Measurements from ENCODE around the gene GOLM1. TPM values are rescaled to one million over a fixed set of nuclear protein-coding genes. Genes with fewer than 3 reads are reported as not detected.

GOLM1 gene
- total RNA-seq, 5 donors from 2014 or later (not counting 1 experiment from before 2014, with no cell fraction given) = 0.75 to 2.4 (median 1.5) TPM

DNA sequence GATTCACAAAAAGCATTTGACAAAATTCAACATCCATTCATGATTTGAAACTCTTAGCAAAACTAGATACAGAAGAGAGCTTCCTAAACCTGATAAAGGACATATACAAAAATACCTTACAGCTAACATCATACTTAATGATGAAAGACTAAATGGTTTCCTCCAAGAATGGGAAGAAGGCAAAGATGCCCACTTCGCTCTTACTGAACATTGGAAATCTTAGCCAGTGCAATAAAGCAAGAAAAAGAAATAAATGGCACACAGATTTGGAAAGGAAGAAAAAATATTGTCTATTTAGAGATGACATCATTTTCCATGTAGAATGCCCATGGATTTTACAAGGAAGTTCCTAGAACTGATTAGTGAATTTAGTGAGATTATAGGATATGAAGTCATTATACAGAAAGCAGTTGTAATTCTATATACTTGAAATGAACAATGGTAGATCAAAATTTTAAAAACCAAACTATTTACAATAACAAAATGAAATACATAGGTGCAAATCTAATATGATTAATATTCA is 94.0 kb downstream of the GOLM1 start:
- H3K9me3 Mint-ChIP-seq = peaks cover 0 to 10% (median 2%) of the 10 kb centered on the region in 3 donors
- DNase-seq (no peak), ATAC-seq (replicated peaks in 1 of 4) (no peak)
- no peaks in the 10 kb centered on the region for H3K4me1 ChIP-seq (ENCODE audit: control insufficient read depth in 1 of 2, extremely low read depth in 1 of 2, insufficient read depth in 2 of 2, low read length in 2 of 2)
- H3K27me3 Mint-ChIP-seq = no peaks in the 10 kb centered on the region
- WGBS (ENCODE audit: insufficient coverage) = no CpG with 5 or more reads among the region's 1 CpG
- ChIA-PET CTCF (interaction anchor here in 1 of 2 donors (0.7 kb wide), 1 partner anchor 321 kb away, joined by 3 read pairs; no protein-coding TSS in a partner anchor), POLR2A (no interaction called here)
- no peak overlapping the region for H3K27ac ChIP-seq (ENCODE audit: low read length)
- H3K36me3 Mint-ChIP-seq = peaks cover 79% of the 10 kb centered on the region
- no peak overlapping the region for H3K27ac Mint-ChIP-seq
- H3K27me3 ChIP-seq (replicated peaks in 1 of 2; ENCODE audit: control insufficient read depth in 2 of 2, extremely low read depth in 1 of 2, insufficient read depth in 2 of 2, low read length in 1 of 2) = no peaks in the 10 kb centered on the region
- peaks cover 0 to 41% of the 10 kb centered on the region in 2 donors for H3K36me3 ChIP-seq (ENCODE audit: control insufficient read depth in 2 of 2, extremely low read depth in 1 of 2, insufficient read depth in 1 of 2, low read length in 1 of 2)
- H3K9me3 ChIP-seq = peaks cover 3% of the 10 kb centered on the region
- H3K4me3 Mint-ChIP-seq = no peak overlapping the region
- peaks cover 0 to 5% (median 2%) of the 10 kb centered on the region in 3 donors for H3K4me1 Mint-ChIP-seq
- H3K4me3 ChIP-seq (ENCODE audit: control insufficient read depth in 1 of 2, extremely low read depth in 1 of 2, low read length in 1 of 2) = no peak overlapping the region

DNA sequence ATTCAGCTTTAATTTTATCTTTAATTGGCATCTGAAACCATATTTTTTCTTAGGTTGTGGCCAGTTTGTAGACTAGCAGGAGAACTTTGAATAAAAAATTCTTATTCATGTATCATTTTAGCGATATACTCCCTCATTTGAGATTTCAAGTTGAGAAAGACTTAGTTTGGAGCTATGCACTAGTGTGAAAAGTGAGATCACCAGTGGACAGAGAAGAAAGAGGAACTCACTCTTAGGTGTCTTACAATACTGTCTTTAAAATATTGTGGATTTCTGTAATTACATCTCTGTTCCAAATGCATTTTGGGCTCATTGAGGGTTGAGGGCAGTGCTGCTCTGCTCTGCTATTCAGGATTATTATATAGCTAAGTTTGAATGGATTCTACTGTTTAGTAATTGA is 103.8 kb downstream of the GOLM1 start:
- POLR2A ChIA-PET = interaction anchor here in 1 of 2 donors (0.7 kb wide), 1 partner anchor 49 kb away, joined by 3 read pairs; no protein-coding TSS in a partner anchor
- Mint-ChIP-seq H3K9me3 (no peaks in the 10 kb centered on the region), H3K4me3 (no peak overlapping the region), H3K4me1 (peaks cover 3 to 17% (median 9%) of the 10 kb centered on the region in 3 donors), H3K36me3 (peaks cover 63% of the 10 kb centered on the region), H3K27me3 (no peaks in the 10 kb centered on the region), H3K27ac (no peak overlapping the region)
- peaks cover 13% of the 10 kb centered on the region in 2 donors for H3K36me3 ChIP-seq (ENCODE audit: control insufficient read depth in 2 of 2, extremely low read depth in 1 of 2, insufficient read depth in 1 of 2, low read length in 1 of 2)
- no peaks in the 10 kb centered on the region for H3K9me3 ChIP-seq
- H3K27me3 ChIP-seq (replicated peaks in 1 of 2; ENCODE audit: control insufficient read depth in 2 of 2, extremely low read depth in 1 of 2, insufficient read depth in 2 of 2, low read length in 1 of 2) = no peaks in the 10 kb centered on the region
- DNase-seq (no peak), ATAC-seq (replicated peaks in 1 of 4) (no peak)
- no peak overlapping the region for H3K4me3 ChIP-seq (ENCODE audit: control insufficient read depth in 1 of 2, extremely low read depth in 1 of 2, low read length in 1 of 2)
- CTCF ChIA-PET = no interaction called here
- H3K4me1 ChIP-seq (ENCODE audit: control insufficient read depth in 1 of 2, extremely low read depth in 1 of 2, insufficient read depth in 2 of 2, low read length in 2 of 2) = no peaks in the 10 kb centered on the region
- no peak overlapping the region for H3K27ac ChIP-seq (ENCODE audit: low read length)
- WGBS (ENCODE audit: insufficient coverage) = no CpG with 5 or more reads among the region's 1 CpG

DNA sequence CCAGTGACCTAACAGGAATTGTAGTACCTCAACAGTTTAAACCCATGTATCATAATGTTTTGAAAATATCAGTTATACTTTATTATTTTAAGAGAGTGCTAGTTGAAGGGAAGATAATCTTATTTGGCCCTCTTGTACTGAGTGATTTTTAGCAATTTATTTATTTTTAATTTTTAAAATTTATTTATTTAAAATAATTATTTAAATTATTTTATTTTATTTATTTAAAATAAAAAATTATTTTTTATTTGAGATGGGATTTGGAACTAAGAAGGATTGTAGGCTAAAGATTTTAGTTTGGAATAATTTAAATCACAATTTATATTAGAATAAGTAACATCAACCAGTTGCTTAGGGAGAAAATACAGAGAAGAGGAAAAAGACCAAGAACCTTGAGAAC is 104.3 kb downstream of the GOLM1 start:
- Histone ChIP-seq H3K27ac (ENCODE audit: low read length) (no peak overlapping the region), H3K4me3 (ENCODE audit: control insufficient read depth in 1 of 2, extremely low read depth in 1 of 2, low read length in 1 of 2) (no peak overlapping the region), H3K27me3 (replicated peaks in 1 of 2; ENCODE audit: control insufficient read depth in 2 of 2, extremely low read depth in 1 of 2, insufficient read depth in 2 of 2, low read length in 1 of 2) (no peaks in the 10 kb centered on the region), H3K36me3 (ENCODE audit: control insufficient read depth in 2 of 2, extremely low read depth in 1 of 2, insufficient read depth in 1 of 2, low read length in 1 of 2) (peaks cover 13% of the 10 kb centered on the region in 2 donors), H3K4me1 (ENCODE audit: control insufficient read depth in 1 of 2, extremely low read depth in 1 of 2, insufficient read depth in 2 of 2, low read length in 2 of 2) (no peaks in the 10 kb centered on the region), H3K9me3 (no peaks in the 10 kb centered on the region)
- Mint-ChIP-seq H3K4me3 (no peak overlapping the region), H3K9me3 (no peaks in the 10 kb centered on the region), H3K36me3 (peaks cover 60% of the 10 kb centered on the region), H3K27ac (no peak overlapping the region), H3K27me3 (no peaks in the 10 kb centered on the region), H3K4me1 (peaks cover 0 to 18% (median 5%) of the 10 kb centered on the region in 3 donors)
- DNase-seq (no peak), ATAC-seq (replicated peaks in 1 of 4) (no peak)
- ChIA-PET POLR2A (no interaction called here), CTCF (no interaction called here)

DNA sequence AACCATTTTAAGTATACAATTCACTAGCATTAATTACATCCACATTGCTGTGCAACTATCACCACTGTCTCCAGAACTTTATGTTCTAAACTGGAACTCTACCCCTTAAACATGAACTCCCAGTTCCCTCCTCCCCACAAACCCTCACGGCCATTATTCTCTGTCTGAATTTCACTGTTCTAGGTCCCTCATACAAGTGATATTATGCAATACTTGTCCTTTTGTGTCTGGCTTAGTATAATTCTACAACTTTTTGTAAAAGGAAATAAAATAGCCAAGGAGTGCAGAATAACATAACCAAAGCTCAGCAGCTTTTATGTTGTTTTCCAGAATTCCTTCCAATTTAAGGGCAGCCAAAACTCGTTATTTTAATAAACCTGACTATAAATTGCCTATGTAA is 105.2 kb downstream of the GOLM1 start:
- Mint-ChIP-seq H3K36me3 (peaks cover 61% of the 10 kb centered on the region), H3K27ac (no peak overlapping the region), H3K4me3 (no peak overlapping the region), H3K27me3 (no peaks in the 10 kb centered on the region), H3K4me1 (peaks cover 0 to 18% (median 5%) of the 10 kb centered on the region in 3 donors), H3K9me3 (no peaks in the 10 kb centered on the region)
- ATAC-seq (replicated peaks in 1 of 4) = no peak
- ChIA-PET POLR2A (no interaction called here), CTCF (no interaction called here)
- Histone ChIP-seq H3K4me3 (ENCODE audit: control insufficient read depth in 1 of 2, extremely low read depth in 1 of 2, low read length in 1 of 2) (no peak overlapping the region), H3K9me3 (no peaks in the 10 kb centered on the region), H3K27ac (ENCODE audit: low read length) (no peak overlapping the region), H3K27me3 (replicated peaks in 1 of 2; ENCODE audit: control insufficient read depth in 2 of 2, extremely low read depth in 1 of 2, insufficient read depth in 2 of 2, low read length in 1 of 2) (no peaks in the 10 kb centered on the region), H3K4me1 (ENCODE audit: control insufficient read depth in 1 of 2, extremely low read depth in 1 of 2, insufficient read depth in 2 of 2, low read length in 2 of 2) (no peaks in the 10 kb centered on the region), H3K36me3 (ENCODE audit: control insufficient read depth in 2 of 2, extremely low read depth in 1 of 2, insufficient read depth in 1 of 2, low read length in 1 of 2) (peaks cover 10 to 13% of the 10 kb centered on the region in 2 donors)
- no peak for DNase-seq
- no CpG with 5 or more reads among the region's 2 CpGs for WGBS (ENCODE audit: insufficient coverage)

DNA sequence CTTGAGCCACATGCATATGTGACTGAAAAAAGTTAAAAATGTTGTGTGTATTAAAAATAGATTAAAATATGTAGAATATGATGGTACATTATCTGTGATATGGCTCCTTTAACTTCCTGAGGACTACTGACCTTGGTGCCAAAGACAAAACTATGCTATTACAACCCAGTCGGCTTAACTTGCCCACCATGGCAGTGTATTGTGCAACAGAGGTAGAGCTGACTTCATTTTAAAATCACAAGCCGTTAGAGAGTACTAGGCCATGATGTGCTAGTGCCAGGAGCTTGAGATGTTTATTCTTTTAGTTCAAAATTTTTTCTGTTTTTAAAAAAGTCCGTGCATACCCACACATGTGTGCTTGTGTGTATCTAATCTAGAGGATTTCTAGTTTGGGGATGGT is 112.1 kb downstream of the GOLM1 start:
- Histone ChIP-seq H3K36me3 (ENCODE audit: control insufficient read depth in 2 of 2, extremely low read depth in 1 of 2, insufficient read depth in 1 of 2, low read length in 1 of 2) (peaks cover 4 to 8% of the 10 kb centered on the region in 2 donors), H3K4me3 (ENCODE audit: control insufficient read depth in 1 of 2, extremely low read depth in 1 of 2, low read length in 1 of 2) (no peak overlapping the region), H3K27me3 (replicated peaks in 1 of 2; ENCODE audit: control insufficient read depth in 2 of 2, extremely low read depth in 1 of 2, insufficient read depth in 2 of 2, low read length in 1 of 2) (no peaks in the 10 kb centered on the region), H3K27ac (ENCODE audit: low read length) (no peak overlapping the region), H3K4me1 (ENCODE audit: control insufficient read depth in 1 of 2, extremely low read depth in 1 of 2, insufficient read depth in 2 of 2, low read length in 2 of 2) (no peaks in the 10 kb centered on the region), H3K9me3 (no peaks in the 10 kb centered on the region)
- H3K27ac Mint-ChIP-seq = no peak overlapping the region
- DNase-seq (no peak), ATAC-seq (replicated peaks in 1 of 4) (no peak)
- H3K4me1 Mint-ChIP-seq = peaks cover 0 to 12% (median 0%) of the 10 kb centered on the region in 3 donors
- H3K36me3 Mint-ChIP-seq = peaks cover 78% of the 10 kb centered on the region
- no CpG with 5 or more reads among the region's 3 CpGs for WGBS (ENCODE audit: insufficient coverage)
- ChIA-PET POLR2A (no interaction called here), CTCF (no interaction called here)
- H3K9me3 Mint-ChIP-seq = no peaks in the 10 kb centered on the region
- H3K27me3 Mint-ChIP-seq = no peaks in the 10 kb centered on the region
- H3K4me3 Mint-ChIP-seq = no peak overlapping the region

DNA sequence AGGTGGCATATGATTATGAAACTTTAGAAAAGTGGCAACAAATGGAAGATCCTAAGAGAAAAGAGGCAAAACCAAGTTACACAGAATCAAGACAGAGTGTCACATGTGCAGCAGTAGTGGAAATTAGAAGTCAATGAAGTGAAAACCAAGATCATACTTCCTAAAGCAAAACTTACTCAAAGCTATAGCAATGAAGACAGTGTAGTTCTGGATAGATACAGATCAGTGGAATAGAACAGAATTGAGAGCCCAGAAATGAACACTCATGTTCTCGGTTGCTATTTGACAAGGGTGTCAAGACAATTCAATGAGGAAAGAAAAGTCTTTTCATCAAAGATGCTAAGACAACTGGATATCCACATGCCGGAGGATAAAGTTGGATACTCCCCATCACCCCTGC is 114.9 kb downstream of the GOLM1 start:
- no CpG with 5 or more reads among the region's 2 CpGs for WGBS (ENCODE audit: insufficient coverage)
- Mint-ChIP-seq H3K4me3 (no peak overlapping the region), H3K4me1 (no peaks in the 10 kb centered on the region), H3K27ac (no peak overlapping the region), H3K27me3 (no peaks in the 10 kb centered on the region), H3K36me3 (peaks cover 85% of the 10 kb centered on the region), H3K9me3 (no peaks in the 10 kb centered on the region)
- H3K4me1 ChIP-seq (ENCODE audit: control insufficient read depth in 1 of 2, extremely low read depth in 1 of 2, insufficient read depth in 2 of 2, low read length in 2 of 2) = no peaks in the 10 kb centered on the region
- H3K27ac ChIP-seq (ENCODE audit: low read length) = no peak overlapping the region
- POLR2A ChIA-PET = no interaction called here
- DNase-seq (no peak), ATAC-seq (replicated peaks in 1 of 4) (no peak)
- H3K36me3 ChIP-seq (ENCODE audit: control insufficient read depth in 2 of 2, extremely low read depth in 1 of 2, insufficient read depth in 1 of 2, low read length in 1 of 2) = peaks cover 4 to 22% of the 10 kb centered on the region in 2 donors
- H3K4me3 ChIP-seq (ENCODE audit: control insufficient read depth in 1 of 2, extremely low read depth in 1 of 2, low read length in 1 of 2) = no peak overlapping the region
- no peaks in the 10 kb centered on the region for H3K9me3 ChIP-seq
- H3K27me3 ChIP-seq (replicated peaks in 1 of 2; ENCODE audit: control insufficient read depth in 2 of 2, extremely low read depth in 1 of 2, insufficient read depth in 2 of 2, low read length in 1 of 2) = no peaks in the 10 kb centered on the region
- CTCF ChIA-PET = no interaction called here

DNA sequence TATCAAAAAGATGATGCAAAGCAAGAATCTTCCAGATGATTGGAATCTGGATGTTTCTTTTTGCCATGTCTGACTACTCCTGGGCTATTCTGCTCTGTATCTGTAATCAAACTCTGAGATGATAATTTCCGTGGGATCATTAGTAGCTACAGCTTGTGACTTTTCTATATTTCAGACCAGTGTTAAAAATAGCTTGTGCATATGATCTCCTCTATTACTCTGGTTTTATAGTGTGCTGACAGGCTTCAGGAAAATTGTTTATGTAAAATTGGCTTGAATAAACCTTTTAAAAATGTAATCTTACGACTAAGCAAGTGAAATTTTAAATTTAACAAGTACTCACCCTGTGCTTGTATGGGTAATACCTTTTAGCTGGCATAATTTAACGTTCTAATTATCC is 118.0 kb downstream of the GOLM1 start:
- Histone ChIP-seq H3K4me1 (ENCODE audit: control insufficient read depth in 1 of 2, extremely low read depth in 1 of 2, insufficient read depth in 2 of 2, low read length in 2 of 2) (no peaks in the 10 kb centered on the region), H3K27me3 (replicated peaks in 1 of 2; ENCODE audit: control insufficient read depth in 2 of 2, extremely low read depth in 1 of 2, insufficient read depth in 2 of 2, low read length in 1 of 2) (no peaks in the 10 kb centered on the region), H3K9me3 (no peaks in the 10 kb centered on the region), H3K27ac (ENCODE audit: low read length) (no peak overlapping the region), H3K4me3 (ENCODE audit: control insufficient read depth in 1 of 2, extremely low read depth in 1 of 2, low read length in 1 of 2) (no peak overlapping the region), H3K36me3 (ENCODE audit: control insufficient read depth in 2 of 2, extremely low read depth in 1 of 2, insufficient read depth in 1 of 2, low read length in 1 of 2) (peaks cover 0 to 31% of the 10 kb centered on the region in 2 donors)
- Mint-ChIP-seq H3K36me3 (peaks cover 86% of the 10 kb centered on the region), H3K4me1 (no peaks in the 10 kb centered on the region), H3K27me3 (no peaks in the 10 kb centered on the region), H3K4me3 (no peak overlapping the region), H3K27ac (no peak overlapping the region), H3K9me3 (no peaks in the 10 kb centered on the region)
- POLR2A ChIA-PET = interaction anchor here in 1 of 2 donors (0.6 kb wide), 1 partner anchor 636 kb away, joined by 3 read pairs; no protein-coding TSS in a partner anchor
- WGBS (ENCODE audit: insufficient coverage) = no CpG with 5 or more reads among the region's 3 CpGs
- no peak for DNase-seq
- CTCF ChIA-PET = interaction anchor here in 1 of 2 donors (0.6 kb wide), 1 partner anchor 75 kb away, joined by 3 read pairs; no protein-coding TSS in a partner anchor
- ATAC-seq (replicated peaks in 1 of 4) = no peak

Data from T-cell (primary cell).